Panc1 (cell line): ENCODE results near the gene SYCN. TPM values are rescaled to one million over a fixed set of nuclear protein-coding genes. Genes with fewer than 3 reads are reported as not detected.

Source experiments
- ATAC-seq: fragments of 200-7000 bp; cut with Tn5 transposase; 2 replicates; pipeline ENCODE4 v1.9.1; 2020; ENCODE audit warnings: mild to moderate bottlenecking, moderate library complexity
- BruUV-seq: library from RNA; stranded (reverse); fragments of 400-500 nt; replicated peaks from 2 replicates; lab custom pipeline; 2021; lab: Mats Ljungman, UMichigan
- CTCF ChIA-PET: fragments of 300-600 bp; sonication (Branson Sonifier 250); formaldehyde crosslinking; loops from one replicate; lab custom pipeline; 2022; ENCODE audit warnings: antibody characterized with exemption; lab: Charles Lee
- POLR2A ChIA-PET: fragments of 300-600 bp; sonication (Branson Sonifier 250); formaldehyde crosslinking; loops from one replicate; lab custom pipeline; 2022; ENCODE audit warnings: antibody characterized with exemption; lab: Charles Lee
- DNase-seq: peaks from one replicate; pipeline ENCODE4 v3.0.0-alpha.2; 2010; ENCODE audit warnings: low read depth, low spot score
- H3K27ac ChIP-seq: 2 replicates; pipeline ENCODE4 v1.5.1; 2011; ENCODE audit warnings: mild to moderate bottlenecking, low read length, inconsistent platforms
- H3K27me3 ChIP-seq: fragments of 200-500 bp; sonication (Bioruptor generic); 2 replicates; pipeline ENCODE4 v1.6.0; 2014; ENCODE audit warnings: low read length, inconsistent platforms; ENCODE audit not compliant: control insufficient read depth, insufficient read depth
- H3K36me3 ChIP-seq: fragments of 200-500 bp; sonication (Bioruptor generic); 2 replicates; pipeline ENCODE4 v1.5.1; 2014; ENCODE audit warnings: inconsistent platforms, mild to moderate bottlenecking, low read length, moderate library complexity; ENCODE audit not compliant: control insufficient read depth, insufficient read depth
- H3K4me1 ChIP-seq: 2 replicates; pipeline ENCODE4 v1.5.1; 2011; ENCODE audit warnings: inconsistent platforms, mild to moderate bottlenecking, low read length, moderate library complexity; ENCODE audit not compliant: control insufficient read depth, insufficient read depth
- H3K4me3 ChIP-seq, 2 experiments: 2 replicates each; pipeline ENCODE4 v1.5.1; 2011 to 2012; ENCODE audit warnings: low read depth in 2 of 2, low read length in 2 of 2, mild to moderate bottlenecking in 2 of 2, inconsistent platforms in 1 of 2, moderate library complexity in 1 of 2
- H3K9me3 ChIP-seq: fragments of 200-500 bp; sonication (Bioruptor generic); 2 replicates; pipeline ENCODE4 v1.5.1; 2014; ENCODE audit warnings: low read depth, mild to moderate bottlenecking, inconsistent platforms, low read length, moderate library complexity; ENCODE audit not compliant: control insufficient read depth, insufficient read depth
- CTCF ChIP-seq: fragments of 450-650 bp; IDR thresholded peaks from 2 replicates; pipeline ENCODE4 v1.5.1; 2017; ENCODE audit warnings: mild to moderate bottlenecking
- POLR2AphosphoS5 ChIP-seq: IDR thresholded peaks from 2 replicates; pipeline ENCODE4 v1.6.1; 2012; ENCODE audit warnings: mild to moderate bottlenecking, low read depth, low read length, moderate library complexity
- REST ChIP-seq, 2 experiments: IDR thresholded peaks; 2 replicates each; pipeline ENCODE4 v1.6.1; 2011 to 2012; ENCODE audit warnings: low read depth in 2 of 2, control low read depth in 1 of 2, low read length in 1 of 2, mild to moderate bottlenecking in 1 of 2, moderate library complexity in 1 of 2; ENCODE audit not compliant: insufficient read depth in 1 of 2
- SIN3A ChIP-seq: IDR thresholded peaks from 2 replicates; pipeline ENCODE4 v1.6.1; 2012; ENCODE audit warnings: low read depth, mild to moderate bottlenecking, low read length, moderate library complexity, borderline replicate concordance; ENCODE audit not compliant: insufficient read depth
- TCF7L2 ChIP-seq: IDR thresholded peaks from 2 replicates; pipeline ENCODE4 v1.6.1; 2011; ENCODE audit warnings: mild to moderate bottlenecking, low read depth, low read length, inconsistent platforms
- in situ Hi-C: cut with HindIII; loops from 2 replicates; pipeline ENCODE4 v1.10.0; 2016; ENCODE audit warnings: low sequenced_read_pairs, low pct_unique_long_range_greater_than_20kb
- intact Hi-C: fragments of 100-400 bp; cut with micrococcal nuclease; formaldehyde crosslinking; loops from one replicate; pipeline ENCODE4 v1.10.0; 2022; ENCODE audit not compliant: unreplicated experiment
- total RNA-seq: library from RNA; stranded (reverse); gene quantifications from one replicate; pipeline ENCODE4 v1.2.1, GENCODE V29; 2021; ENCODE audit not compliant: unreplicated experiment

The SYCN gene
- total RNA-seq, 1 experiment from 2014 or later, result 0.33 TPM

GRCh38 chr19:39252458-39252857, 48.4 kb upstream of the SYCN start:
- H3K9me3 ChIP-seq, result no peaks in the 10 kb centered on the region
- TF ChIP-seq TCF7L2 (no peak), CTCF (no peak), REST (IDR thresholded peaks at IDR 0.05; ENCODE audit: insufficient read depth in 1 of 2, low read depth in 2 of 2, low read length in 1 of 2) (no peak), POLR2AphosphoS5 (no peak), SIN3A (no peak)
- ChIA-PET POLR2A (no interaction called here), CTCF (interaction anchor here (0.6 to 1.0 kb wide), 3 partner anchors 25 to 220 kb away, joined by 3 to 10 read pairs (median 4); partner anchors contain the start of gene FBXO27)
- DNase-seq, result no peak
- in situ Hi-C loops (loop anchor here (5.0 kb wide), 3 partner anchors 35 to 185 kb away; no protein-coding TSS in a partner anchor), intact Hi-C loops (no loop called here)
- H3K4me3 ChIP-seq, result no peak overlapping the region
- H3K27me3 ChIP-seq, result peaks cover 3% of the 10 kb centered on the region; the same call in 1 of the 2 replicates
- no peaks in the 10 kb centered on the region for H3K36me3 ChIP-seq
- no TSS peak for BruUV-seq
- H3K4me1 ChIP-seq, result no peaks in the 10 kb centered on the region
- H3K27ac ChIP-seq, result no peak overlapping the region
- no peak for ATAC-seq

GRCh38 chr19:39251846-39252245, 47.8 kb upstream of the SYCN start:
- H3K27ac ChIP-seq, result no peak overlapping the region
- no peaks in the 10 kb centered on the region for H3K9me3 ChIP-seq
- in situ Hi-C loops (loop anchor here (5.0 kb wide), 3 partner anchors 35 to 185 kb away; no protein-coding TSS in a partner anchor), intact Hi-C loops (no loop called here)
- TF ChIP-seq TCF7L2, result no peak
- TF ChIP-seq POLR2AphosphoS5, result no peak
- TF ChIP-seq REST (IDR thresholded peaks at IDR 0.05; ENCODE audit: insufficient read depth in 1 of 2, low read depth in 2 of 2, low read length in 1 of 2), result no peak
- TF ChIP-seq SIN3A, result no peak
- no peak for TF ChIP-seq CTCF
- no peak for ATAC-seq
- ChIA-PET POLR2A (interaction anchor here (0.5 kb wide), 1 partner anchor 60 kb away, joined by 3 read pairs; no protein-coding TSS in a partner anchor), CTCF (interaction anchor here (0.7 to 1.1 kb wide), 6 partner anchors 24 to 909 kb away, joined by 3 to 10 read pairs (median 4); no protein-coding TSS in a partner anchor)
- peaks cover 3% of the 10 kb centered on the region; the same call in 1 of the 2 replicates for H3K27me3 ChIP-seq
- no TSS peak for BruUV-seq
- H3K4me3 ChIP-seq, result no peak overlapping the region
- no peaks in the 10 kb centered on the region for H3K4me1 ChIP-seq
- no peaks in the 10 kb centered on the region for H3K36me3 ChIP-seq
- DNase-seq, result no peak
